GM21723 (cell line): ENCODE results near the gene KDM5C.
"Not testable (repeated sequence)": the region's sequence is repeated elsewhere in the genome, so short reads cannot be mapped to it uniquely, and the experiment has no call there.

ENCODE experiments used
- ATAC-seq: cut with Tn5 transposase; IDR thresholded peaks from one replicate; pipeline ENCODE4 v1.9.1; 2021; ENCODE audit warnings: mild to moderate bottlenecking, moderate library complexity; ENCODE audit not compliant: unreplicated experiment

Gene KDM5C

DNA sequence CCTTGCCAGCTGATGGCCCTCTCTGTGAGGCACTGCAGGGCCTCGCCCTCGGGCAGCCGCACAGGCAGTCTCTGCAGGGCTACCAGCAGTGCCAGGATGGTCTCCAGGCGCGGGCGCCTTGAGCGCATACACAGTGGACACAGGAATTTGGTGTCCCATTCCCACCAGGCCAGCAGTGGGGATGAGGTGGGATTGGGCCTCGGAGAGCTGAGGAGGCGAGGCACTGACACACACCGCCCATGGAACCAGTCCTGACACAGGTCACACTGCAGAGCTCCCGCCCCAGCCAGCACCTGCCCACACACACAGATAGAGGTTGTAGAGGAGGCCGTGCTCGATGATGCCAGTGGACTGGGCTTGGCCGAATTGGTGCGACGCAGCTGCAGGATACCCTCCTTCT lies 30.7 kb downstream of the KDM5C start:
- no peak for ATAC-seq

DNA sequence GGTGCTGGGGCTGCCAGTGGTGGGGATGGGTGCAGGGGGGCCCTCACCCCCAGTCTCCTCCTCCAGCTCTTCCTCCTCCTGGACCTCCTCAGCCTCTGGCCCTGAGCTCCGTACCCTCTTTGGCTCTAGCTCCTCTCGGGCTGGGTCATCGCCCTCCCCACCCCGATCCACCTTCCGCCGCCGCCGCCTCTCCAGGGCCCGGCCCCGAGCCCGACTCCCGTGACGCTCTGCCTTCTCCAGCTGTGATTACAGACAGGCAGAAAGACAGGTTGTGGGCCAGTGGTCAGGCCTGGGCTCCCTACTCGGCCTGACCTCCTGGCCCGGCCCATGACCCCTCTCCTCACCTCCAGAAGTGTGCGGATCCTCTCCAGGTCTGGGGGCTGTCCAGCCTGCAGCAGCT lies 31.9 kb downstream of the KDM5C start:
- no peak for ATAC-seq

GRCh38 chrX:53190363-53190960 lies 34.5 kb downstream of the KDM5C start:
- no peak for ATAC-seq

- peak; percentile 74 for ATAC-seq
Measured at GRCh38 chrX:53188763-53189162, 36.2 kb downstream of the KDM5C start.

- no peak for ATAC-seq
Measured at GRCh38 chrX:53186351-53186750, 38.7 kb downstream of the KDM5C start.

DNA sequence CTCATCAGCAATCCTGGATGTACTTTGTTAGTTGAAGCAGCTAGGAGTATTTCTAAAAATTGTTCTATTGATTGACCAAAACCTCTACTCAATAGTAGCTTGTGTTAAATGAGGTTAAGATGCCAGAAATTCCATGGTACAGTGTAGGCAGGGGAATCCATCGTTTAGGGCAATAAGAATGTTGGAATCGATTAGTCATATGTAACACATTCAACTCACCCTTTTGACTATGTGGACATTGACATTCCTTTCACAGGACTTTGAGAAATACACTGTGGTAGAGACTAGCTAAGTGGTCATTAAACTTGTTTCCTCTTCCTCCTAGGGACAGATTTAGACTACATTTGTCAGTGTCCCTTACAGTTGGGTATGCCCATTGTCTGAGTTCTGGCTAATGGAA lies 40.2 kb downstream of the KDM5C start:
- no peak for ATAC-seq

DNA sequence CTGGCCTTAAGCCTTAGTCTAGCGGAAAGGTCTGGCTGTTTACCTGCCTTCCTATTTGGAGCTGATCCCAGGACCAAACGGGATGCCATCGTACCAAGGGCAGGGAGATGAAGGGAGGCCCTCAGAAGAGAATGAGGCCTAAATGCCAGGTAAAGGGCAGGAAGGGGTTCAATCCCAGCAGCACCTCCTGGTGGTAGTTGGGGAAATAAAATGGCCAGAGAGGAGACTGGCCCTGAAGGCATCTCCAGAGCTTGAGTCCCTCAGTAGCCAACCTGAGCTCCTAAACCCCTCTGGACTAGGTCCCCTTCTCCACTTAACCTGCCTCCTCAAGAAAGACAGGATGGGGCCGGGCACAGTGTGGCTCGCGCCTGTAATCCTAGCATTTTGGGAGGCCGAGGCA lies 53.7 kb downstream of the KDM5C start:
- ATAC-seq = no peak

DNA sequence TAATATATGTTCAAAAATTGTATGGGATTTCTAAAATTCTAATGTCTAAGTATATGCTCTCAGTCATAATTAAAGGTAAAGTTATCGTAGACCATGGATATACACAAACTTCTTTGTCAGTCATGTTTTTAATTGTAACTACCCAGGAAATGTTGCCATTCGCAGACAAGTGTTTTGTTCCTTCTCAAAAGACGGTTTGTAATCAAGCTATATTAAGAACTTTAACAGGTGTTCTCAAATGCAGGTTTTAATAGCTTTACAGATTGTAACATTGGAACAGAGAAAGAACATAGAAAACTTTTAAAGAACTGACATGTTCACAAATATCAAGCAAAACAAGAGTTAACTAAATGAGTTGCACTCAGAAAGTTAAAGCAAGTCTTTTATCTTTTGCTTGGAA lies 58.9 kb downstream of the KDM5C start:
- ATAC-seq = no peak

GRCh38 chrX:53164566-53164965 lies 60.4 kb downstream of the KDM5C start:
- not testable (repeated sequence) for ATAC-seq

DNA sequence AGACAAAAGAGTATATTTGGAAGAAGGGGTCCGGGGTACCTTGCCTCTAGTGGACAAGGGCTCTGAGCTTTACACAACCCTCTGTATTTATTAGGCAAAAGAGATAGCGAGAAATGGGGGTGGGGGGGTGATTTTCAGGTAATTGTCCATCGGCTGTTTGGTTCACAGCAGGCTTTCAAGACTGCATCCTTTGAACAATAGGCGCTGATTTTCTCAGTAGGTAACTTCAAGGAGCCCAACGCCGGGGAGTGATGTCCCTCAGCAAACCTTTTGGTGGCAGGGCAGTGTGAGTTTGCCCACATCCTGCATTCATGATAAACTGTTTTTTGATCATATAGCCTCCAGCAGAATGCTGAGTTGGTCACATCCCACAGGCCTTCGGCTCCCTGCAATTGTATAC lies 61.6 kb downstream of the KDM5C start:
- ATAC-seq = no peak

DNA sequence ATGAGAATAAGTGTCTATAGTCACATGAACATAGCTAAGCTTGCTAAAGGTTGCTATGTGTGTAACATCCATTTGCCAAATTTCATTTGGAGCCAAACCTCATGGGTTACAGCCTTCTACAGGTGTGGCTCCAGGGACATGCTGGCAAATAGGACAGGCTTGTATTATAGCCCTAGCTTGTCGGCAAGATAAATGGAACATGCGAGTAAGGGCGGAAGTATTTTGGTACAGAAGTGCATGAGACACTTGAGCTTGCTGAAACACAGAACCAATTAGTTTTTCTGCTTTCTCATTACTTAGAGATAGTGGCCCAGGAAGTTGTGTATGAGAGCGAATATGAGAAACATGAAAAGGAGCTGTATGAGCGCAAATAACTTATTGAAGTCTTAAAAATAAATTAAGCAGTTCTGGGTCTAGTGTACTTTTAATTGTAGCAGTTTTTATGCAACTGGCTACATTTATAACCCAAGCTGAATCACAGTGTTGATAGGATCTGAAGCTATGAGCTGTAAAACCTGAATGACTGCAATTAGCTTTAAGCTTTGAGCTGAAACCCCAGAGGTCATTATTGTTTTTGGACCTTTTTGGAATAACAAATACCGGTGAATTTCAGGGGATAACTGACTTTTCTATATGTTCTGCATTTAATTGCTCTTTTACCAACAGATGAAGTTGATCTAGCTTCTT lies 64.6 kb downstream of the KDM5C start:
- ATAC-seq = no peak

- ATAC-seq = no peak
Measured at GRCh38 chrX:53159184-53159583, 65.8 kb downstream of the KDM5C start.

DNA sequence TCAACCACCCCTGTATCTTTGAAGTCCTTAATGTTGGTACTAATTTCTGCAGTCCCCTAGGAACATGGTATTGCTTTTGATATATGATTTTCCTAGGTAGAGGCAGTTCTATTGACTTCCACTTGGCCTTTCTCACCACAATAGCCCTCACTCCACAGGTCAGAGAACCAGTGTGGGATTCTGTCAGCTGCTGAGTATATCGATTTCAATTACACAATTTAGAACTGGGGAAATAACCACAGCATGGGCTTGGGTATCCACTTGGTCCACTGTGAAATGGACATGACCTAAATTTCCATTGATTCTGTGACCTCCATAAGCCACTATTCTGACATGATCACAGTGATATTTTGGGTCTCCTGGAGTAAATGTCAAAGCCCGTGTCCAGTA lies 68.8 kb downstream of the KDM5C start:
- ATAC-seq = no peak

DNA sequence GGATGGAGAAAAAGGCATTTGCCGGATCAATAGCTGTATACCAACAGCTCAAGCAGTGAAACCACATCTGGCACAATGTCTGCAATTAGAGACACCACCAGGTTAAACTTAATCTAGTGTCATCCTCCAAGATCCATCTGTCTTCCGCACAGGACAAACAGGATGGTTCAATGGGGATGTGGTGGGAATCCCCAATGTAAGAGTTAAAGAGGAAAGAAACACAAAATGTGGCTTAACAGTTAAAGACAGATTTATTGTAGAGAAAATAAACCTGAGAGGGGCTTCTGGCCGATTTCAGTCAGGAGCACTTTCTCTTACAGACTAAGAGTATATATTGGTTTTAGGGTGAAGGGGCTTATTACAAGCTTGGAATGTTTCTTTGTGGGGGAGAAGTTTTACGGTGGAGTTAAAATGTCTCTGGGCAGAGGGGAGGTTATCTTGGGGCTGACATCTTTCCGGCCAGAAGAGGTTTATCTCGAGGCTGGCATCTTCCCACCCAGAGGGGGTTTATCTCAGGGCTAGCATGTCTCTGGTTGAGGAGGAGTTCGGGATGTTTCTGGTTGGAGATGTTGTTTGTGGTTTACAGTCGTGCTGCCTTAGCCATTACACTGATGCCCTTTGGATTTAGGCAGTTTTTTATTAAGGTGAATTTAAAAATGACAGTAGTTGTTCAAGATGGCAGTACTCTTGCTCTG lies 69.3 kb downstream of the KDM5C start:
- ATAC-seq = no peak

GRCh38 chrX:53153581-53153980 lies 71.4 kb downstream of the KDM5C start:
- ATAC-seq = no peak
